RWPE1 (cell line): ENCODE measurements around the gene BRDT.

Experiments
- CTCF ChIA-PET: fragments of 350-600 bp; sonication (Branson Sonifier 250); formaldehyde crosslinking; extraction: SDS; loops from one replicate; lab custom pipeline; 2021; lab: Yijun Ruan, JAX
- POLR2A ChIA-PET: fragments of 400-600 bp; formaldehyde crosslinking; extraction: SDS; loops from one replicate; lab custom pipeline; 2020; ENCODE audit warnings: antibody characterized with exemption; ENCODE audit not compliant: low non-redundant PET; lab: Yijun Ruan, JAX
- DNase-seq: peaks from one replicate; pipeline ENCODE4 v3.0.0; 2012; ENCODE audit warnings: low spot score
- H3K27ac ChIP-seq: fragments of 450-650 bp; 2 replicates; pipeline ENCODE4 v1.5.1; 2017
- TF ChIP-seq, protein P1 (sequence below): fragments of 450-650 bp; conservative IDR thresholded peaks from 2 replicates; pipeline ENCODE4 v1.5.1; 2017; ENCODE audit warnings: low read depth, mild to moderate bottlenecking

BRDT gene

DNA sequence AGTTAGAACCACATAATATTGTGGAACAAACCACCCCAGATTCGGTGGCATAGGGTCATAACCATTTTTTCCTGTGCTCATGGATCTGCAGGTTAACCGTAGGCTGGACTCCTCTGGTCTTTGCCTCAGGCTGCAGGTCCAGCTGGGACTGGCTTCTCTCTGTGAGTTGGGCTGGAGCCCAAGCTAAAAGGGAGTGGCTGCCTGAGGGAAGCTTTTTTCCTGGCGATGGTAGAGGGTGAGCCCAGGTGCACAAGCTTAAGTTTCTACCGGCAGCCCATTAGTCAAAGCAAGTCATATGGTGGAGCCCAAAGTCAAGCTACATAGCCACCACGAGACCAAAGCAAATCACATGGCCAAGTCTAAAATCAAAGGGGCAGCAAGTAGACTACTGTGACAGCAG is 94.4 kb downstream of the BRDT start:
- DNase-seq: peak; percentile 37
- ChIA-PET CTCF (interaction anchor here (0.6 kb wide), 1 partner anchor 105 kb away, joined by 4 read pairs; no protein-coding TSS in a partner anchor), POLR2A (no interaction called here)
- no peak overlapping the region for H3K27ac ChIP-seq
- TF ChIP-seq, protein P1, sequence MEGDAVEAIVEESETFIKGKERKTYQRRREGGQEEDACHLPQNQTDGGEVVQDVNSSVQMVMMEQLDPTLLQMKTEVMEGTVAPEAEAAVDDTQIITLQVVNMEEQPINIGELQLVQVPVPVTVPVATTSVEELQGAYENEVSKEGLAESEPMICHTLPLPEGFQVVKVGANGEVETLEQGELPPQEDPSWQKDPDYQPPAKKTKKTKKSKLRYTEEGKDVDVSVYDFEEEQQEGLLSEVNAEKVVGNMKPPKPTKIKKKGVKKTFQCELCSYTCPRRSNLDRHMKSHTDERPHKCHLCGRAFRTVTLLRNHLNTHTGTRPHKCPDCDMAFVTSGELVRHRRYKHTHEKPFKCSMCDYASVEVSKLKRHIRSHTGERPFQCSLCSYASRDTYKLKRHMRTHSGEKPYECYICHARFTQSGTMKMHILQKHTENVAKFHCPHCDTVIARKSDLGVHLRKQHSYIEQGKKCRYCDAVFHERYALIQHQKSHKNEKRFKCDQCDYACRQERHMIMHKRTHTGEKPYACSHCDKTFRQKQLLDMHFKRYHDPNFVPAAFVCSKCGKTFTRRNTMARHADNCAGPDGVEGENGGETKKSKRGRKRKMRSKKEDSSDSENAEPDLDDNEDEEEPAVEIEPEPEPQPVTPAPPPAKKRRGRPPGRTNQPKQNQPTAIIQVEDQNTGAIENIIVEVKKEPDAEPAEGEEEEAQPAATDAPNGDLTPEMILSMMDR: no peak

DNA sequence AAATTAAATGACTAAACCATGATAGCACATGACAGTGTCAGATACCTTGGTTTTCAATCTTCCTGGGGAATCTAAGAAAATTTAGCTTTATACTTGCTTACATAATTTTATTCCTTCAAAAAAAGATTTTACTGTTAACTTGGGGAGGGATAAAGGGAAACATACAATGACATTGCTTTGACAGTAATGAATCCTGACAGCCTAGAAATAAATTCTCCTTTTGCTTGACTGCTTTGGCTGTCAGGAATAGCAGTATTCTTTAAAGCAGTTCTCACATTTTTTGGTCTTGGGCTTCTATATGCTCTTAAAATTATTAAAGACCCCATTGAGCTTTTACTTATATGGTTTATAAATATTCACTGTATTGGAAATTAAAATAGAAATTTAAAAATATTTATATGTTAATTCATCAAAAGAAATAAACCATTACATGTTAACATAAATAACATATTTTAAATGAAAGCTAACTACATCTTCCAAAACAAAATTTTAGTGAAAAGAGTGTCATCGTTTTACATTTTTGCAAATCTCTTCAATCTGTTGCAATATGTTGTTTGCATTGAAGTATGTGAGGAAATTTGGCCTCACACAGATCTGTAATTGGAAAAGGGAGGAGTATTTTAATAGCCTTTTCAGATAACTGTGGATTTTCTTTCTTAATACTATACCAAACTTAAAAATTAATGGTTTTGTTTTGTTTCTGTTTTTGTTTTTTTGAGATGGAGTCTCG is 96.7 kb downstream of the BRDT start:
- H3K27ac ChIP-seq: no peak overlapping the region
- no peak for DNase-seq
- CTCF ChIA-PET: no interaction called here
- TF ChIP-seq, protein P1: no peak
- POLR2A ChIA-PET: no interaction called here

DNA sequence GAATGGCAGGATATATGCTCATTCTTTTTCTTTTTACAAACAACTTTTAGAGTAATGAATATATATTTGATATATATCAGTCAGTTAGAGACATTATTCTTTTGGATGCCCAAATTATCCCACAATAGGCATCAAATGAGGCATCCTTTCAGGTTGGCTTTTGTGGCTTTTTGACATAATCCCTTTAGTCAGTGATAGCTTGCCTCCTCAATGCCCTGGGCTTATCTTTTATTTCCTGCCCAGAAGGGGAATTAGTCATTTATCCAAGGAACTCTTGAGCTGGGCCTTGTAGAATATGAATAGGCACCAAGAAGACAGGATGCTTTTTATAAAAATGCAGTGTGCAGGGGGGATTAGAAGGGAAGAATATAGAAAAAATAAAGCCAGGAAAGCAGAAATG is 102.7 kb downstream of the BRDT start:
- ChIA-PET POLR2A (no interaction called here), CTCF (no interaction called here)
- H3K27ac ChIP-seq: no peak overlapping the region
- no peak for DNase-seq
- TF ChIP-seq, protein P1: no peak
